ENCODE results near the gene CDK5RAP2. TPM values are rescaled to one million over a fixed set of nuclear protein-coding genes. Genes with fewer than 3 reads are reported as not detected.

Gene CDK5RAP2
- total and polyA plus RNA-seq, 5 experiments from 2014 or later = 17.1 to 94.9 (median 29.2) TPM

- Mint-ChIP-seq H3K27me3 (no peaks in the 10 kb centered on the region), H3K4me1 (peaks cover 0 to 8% (median 3%) of the 10 kb centered on the region in 4 donors), H3K9me3 (no peaks in the 10 kb centered on the region), H3K36me3 (peaks cover 17 to 91% (median 68%) of the 10 kb centered on the region in 3 donors), H3K27ac (peak overlapping the region in 1 of 10 donors; percentile 14), H3K4me3 (no peak overlapping the region)
- DNase-seq (no peak), ATAC-seq (no peak)
- POLR2A ChIA-PET = no interaction called here
Measured at GRCh38 chr9:120485788-120486187, 94.2 kb downstream of the CDK5RAP2 start.

- Mint-ChIP-seq H3K36me3 (peaks cover 8 to 84% (median 52%) of the 10 kb centered on the region in 3 donors), H3K27ac (no peak overlapping the region), H3K4me3 (no peak overlapping the region), H3K4me1 (peaks cover 2 to 6% (median 4%) of the 10 kb centered on the region in 4 donors), H3K9me3 (no peaks in the 10 kb centered on the region), H3K27me3 (no peaks in the 10 kb centered on the region)
- POLR2A ChIA-PET = no interaction called here
- DNase-seq (no peak), ATAC-seq (no peak)
Measured at GRCh38 chr9:120484162-120484561, 95.8 kb downstream of the CDK5RAP2 start.

- Mint-ChIP-seq H3K27me3 (no peaks in the 10 kb centered on the region), H3K27ac (peak overlapping the region in 2 of 10 donors; percentile 36 to 65), H3K4me1 (peaks cover 2 to 6% (median 4%) of the 10 kb centered on the region in 4 donors), H3K36me3 (peaks cover 6 to 82% (median 43%) of the 10 kb centered on the region in 3 donors), H3K4me3 (no peak overlapping the region), H3K9me3 (no peaks in the 10 kb centered on the region)
- POLR2A ChIA-PET = no interaction called here
- no peak for ATAC-seq
- DNase-seq = no peak
Measured at GRCh38 chr9:120482424-120483186, 97.4 kb downstream of the CDK5RAP2 start.

- no peaks in the 10 kb centered on the region for H3K27me3 Mint-ChIP-seq
- H3K36me3 Mint-ChIP-seq = peaks cover 6 to 81% (median 36%) of the 10 kb centered on the region in 3 donors
- POLR2A ChIA-PET = no interaction called here
- ATAC-seq = no peak
- H3K4me3 Mint-ChIP-seq = no peak overlapping the region
- H3K27ac Mint-ChIP-seq = no peak overlapping the region
- peaks cover 2 to 6% (median 4%) of the 10 kb centered on the region in 4 donors for H3K4me1 Mint-ChIP-seq
- DNase-seq = no peak
- no peaks in the 10 kb centered on the region for H3K9me3 Mint-ChIP-seq
Measured at GRCh38 chr9:120481846-120482245, 98.1 kb downstream of the CDK5RAP2 start.

- ATAC-seq (no peak), DNase-seq (no peak)
- no peak overlapping the region for H3K27ac Mint-ChIP-seq
- peaks cover 0 to 81% (median 30%) of the 10 kb centered on the region in 3 donors for H3K36me3 Mint-ChIP-seq
- POLR2A ChIA-PET = no interaction called here
- H3K4me3 Mint-ChIP-seq = no peak overlapping the region
- H3K4me1 Mint-ChIP-seq = peaks cover 2 to 5% (median 4%) of the 10 kb centered on the region in 4 donors
- no peaks in the 10 kb centered on the region for H3K9me3 Mint-ChIP-seq
- no peaks in the 10 kb centered on the region for H3K27me3 Mint-ChIP-seq
Measured at GRCh38 chr9:120481248-120481647, 98.7 kb downstream of the CDK5RAP2 start.

GRCh38 chr9:120480707-120481106 lies 99.3 kb downstream of the CDK5RAP2 start:
- ATAC-seq = no peak
- H3K4me1 Mint-ChIP-seq = peaks cover 2 to 5% (median 4%) of the 10 kb centered on the region in 4 donors
- no peak for DNase-seq
- H3K9me3 Mint-ChIP-seq = no peaks in the 10 kb centered on the region
- peaks cover 0 to 81% (median 27%) of the 10 kb centered on the region in 3 donors for H3K36me3 Mint-ChIP-seq
- no peaks in the 10 kb centered on the region for H3K27me3 Mint-ChIP-seq
- POLR2A ChIA-PET = no interaction called here
- H3K4me3 Mint-ChIP-seq = no peak overlapping the region
- H3K27ac Mint-ChIP-seq = no peak overlapping the region

GRCh38 chr9:120478208-120478607 lies 101.8 kb downstream of the CDK5RAP2 start:
- Mint-ChIP-seq H3K4me1 (peaks cover 2 to 5% (median 4%) of the 10 kb centered on the region in 4 donors), H3K9me3 (no peaks in the 10 kb centered on the region), H3K27ac (peak overlapping the region in 1 of 10 donors; percentile 63), H3K27me3 (no peaks in the 10 kb centered on the region), H3K36me3 (peaks cover 13 to 89% (median 35%) of the 10 kb centered on the region in 3 donors), H3K4me3 (no peak overlapping the region)
- POLR2A ChIA-PET = no interaction called here
- DNase-seq (no peak), ATAC-seq (no peak)

GRCh38 chr9:120477534-120478001 lies 102.4 kb downstream of the CDK5RAP2 start:
- Mint-ChIP-seq H3K36me3 (peaks cover 13 to 89% (median 32%) of the 10 kb centered on the region in 3 donors), H3K4me1 (peaks cover 2 to 5% (median 3%) of the 10 kb centered on the region in 4 donors), H3K9me3 (no peaks in the 10 kb centered on the region), H3K27ac (peak overlapping the region in 2 of 10 donors; percentile 34 to 61), H3K27me3 (no peaks in the 10 kb centered on the region), H3K4me3 (no peak overlapping the region)
- no peak for ATAC-seq
- peak in 4 of 10 donors; percentile 3 to 7 (median 5) for DNase-seq
- POLR2A ChIA-PET = no interaction called here

GRCh38 chr9:120475341-120475740 lies 104.6 kb downstream of the CDK5RAP2 start:
- H3K27ac Mint-ChIP-seq = no peak overlapping the region
- POLR2A ChIA-PET = no interaction called here

GRCh38 chr9:120474591-120475243 lies 105.2 kb downstream of the CDK5RAP2 start:
- POLR2A ChIA-PET = no interaction called here
- no peak overlapping the region for H3K4me3 Mint-ChIP-seq
- peaks cover 13 to 97% (median 39%) of the 10 kb centered on the region in 3 donors for H3K36me3 Mint-ChIP-seq
- DNase-seq (no peak), ATAC-seq (no peak)
- H3K27ac Mint-ChIP-seq = no peak overlapping the region
- no peaks in the 10 kb centered on the region for H3K9me3 Mint-ChIP-seq
- H3K27me3 Mint-ChIP-seq = no peaks in the 10 kb centered on the region
- peaks cover 0 to 4% (median 2%) of the 10 kb centered on the region in 4 donors for H3K4me1 Mint-ChIP-seq

More at GRCh38 chr9:120475341-120475740, 104.6 kb downstream of the CDK5RAP2 start:
- Mint-ChIP-seq H3K27me3 (no peaks in the 10 kb centered on the region), H3K9me3 (no peaks in the 10 kb centered on the region), H3K4me3 (no peak overlapping the region), H3K4me1 (peaks cover 0 to 5% (median 1%) of the 10 kb centered on the region in 4 donors), H3K36me3 (peaks cover 13 to 91% (median 37%) of the 10 kb centered on the region in 3 donors)
- no peak for ATAC-seq
- no peak for DNase-seq

- no peak for DNase-seq
- peaks cover 13 to 97% (median 45%) of the 10 kb centered on the region in 3 donors for H3K36me3 Mint-ChIP-seq
- POLR2A ChIA-PET = no interaction called here
- H3K4me3 Mint-ChIP-seq = no peak overlapping the region
- peaks cover 0 to 5% (median 0%) of the 10 kb centered on the region in 4 donors for H3K4me1 Mint-ChIP-seq
- H3K27ac Mint-ChIP-seq = no peak overlapping the region
- H3K9me3 Mint-ChIP-seq = no peaks in the 10 kb centered on the region
- ATAC-seq = no peak
- no peaks in the 10 kb centered on the region for H3K27me3 Mint-ChIP-seq
Measured at GRCh38 chr9:120473608-120474007, 106.4 kb downstream of the CDK5RAP2 start.

- peaks cover 0 to 5% (median 0%) of the 10 kb centered on the region in 4 donors for H3K4me1 Mint-ChIP-seq
- DNase-seq (no peak), ATAC-seq (no peak)
- H3K9me3 Mint-ChIP-seq = no peaks in the 10 kb centered on the region
- H3K4me3 Mint-ChIP-seq = no peak overlapping the region
- H3K27me3 Mint-ChIP-seq = no peaks in the 10 kb centered on the region
- no peak overlapping the region for H3K27ac Mint-ChIP-seq
- peaks cover 18 to 93% (median 40%) of the 10 kb centered on the region in 3 donors for H3K36me3 Mint-ChIP-seq
- POLR2A ChIA-PET = no interaction called here
Measured at GRCh38 chr9:120465685-120466407, 114.1 kb downstream of the CDK5RAP2 start.
